Astrocyte of the spinal cord (primary cell): ENCODE data around the gene HABP4.

ENCODE experiments used
- DNase-seq: peaks from one replicate; pipeline ENCODE4 v3.0.0; 2011; ENCODE audit warnings: low read depth, low spot score
- H3K4me3 ChIP-seq: 2 replicates; pipeline ENCODE4 v1.5.1; 2011; ENCODE audit warnings: low read depth, mild to moderate bottlenecking, low read length, moderate library complexity
- in situ Hi-C: cut with HindIII; loops from 2 replicates; pipeline ENCODE4 v1.10.0; 2017; ENCODE audit warnings: low sequenced_read_pairs
- TF ChIP-seq, protein P1 (sequence below): IDR thresholded peaks from 2 replicates; pipeline ENCODE4 v1.5.1; 2012; ENCODE audit warnings: low read depth, mild to moderate bottlenecking, low read length, inconsistent platforms

HABP4 gene

DNA sequence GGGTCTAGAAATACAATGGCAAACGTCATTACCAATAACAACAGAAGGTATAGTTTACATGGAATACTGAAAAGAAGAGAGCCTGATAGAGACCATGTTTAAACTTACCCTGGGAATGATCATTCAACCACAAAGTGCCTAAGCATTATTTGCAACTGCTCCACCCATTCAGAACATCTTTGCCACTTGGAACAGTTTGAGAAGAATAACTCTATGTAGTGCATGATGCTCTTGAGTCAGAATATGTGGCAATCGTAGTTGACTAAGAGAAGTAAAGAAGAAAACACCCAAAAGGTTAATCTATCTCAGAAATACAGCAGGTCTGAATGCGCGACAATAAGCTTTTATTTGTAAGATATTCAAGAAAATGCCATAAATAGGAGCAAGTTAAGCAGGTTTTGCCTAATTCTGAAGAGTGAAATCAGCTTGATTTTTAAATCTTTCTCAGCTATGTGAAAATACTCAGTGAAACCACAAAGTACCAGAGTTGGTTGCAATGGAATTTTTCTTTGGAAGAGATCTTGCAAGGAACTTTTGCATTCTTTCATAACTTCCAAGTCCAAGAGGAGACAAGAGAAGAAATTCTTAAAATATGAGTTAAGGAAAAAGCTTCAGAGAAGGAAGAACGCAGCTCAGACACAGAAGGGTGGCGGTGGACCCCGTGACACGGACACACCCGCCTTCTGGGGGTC lies 64.3 kb downstream of the HABP4 start:
- H3K4me3 ChIP-seq, result no peak overlapping the region
- in situ Hi-C loops, result no loop called here
- TF ChIP-seq, protein P1, sequence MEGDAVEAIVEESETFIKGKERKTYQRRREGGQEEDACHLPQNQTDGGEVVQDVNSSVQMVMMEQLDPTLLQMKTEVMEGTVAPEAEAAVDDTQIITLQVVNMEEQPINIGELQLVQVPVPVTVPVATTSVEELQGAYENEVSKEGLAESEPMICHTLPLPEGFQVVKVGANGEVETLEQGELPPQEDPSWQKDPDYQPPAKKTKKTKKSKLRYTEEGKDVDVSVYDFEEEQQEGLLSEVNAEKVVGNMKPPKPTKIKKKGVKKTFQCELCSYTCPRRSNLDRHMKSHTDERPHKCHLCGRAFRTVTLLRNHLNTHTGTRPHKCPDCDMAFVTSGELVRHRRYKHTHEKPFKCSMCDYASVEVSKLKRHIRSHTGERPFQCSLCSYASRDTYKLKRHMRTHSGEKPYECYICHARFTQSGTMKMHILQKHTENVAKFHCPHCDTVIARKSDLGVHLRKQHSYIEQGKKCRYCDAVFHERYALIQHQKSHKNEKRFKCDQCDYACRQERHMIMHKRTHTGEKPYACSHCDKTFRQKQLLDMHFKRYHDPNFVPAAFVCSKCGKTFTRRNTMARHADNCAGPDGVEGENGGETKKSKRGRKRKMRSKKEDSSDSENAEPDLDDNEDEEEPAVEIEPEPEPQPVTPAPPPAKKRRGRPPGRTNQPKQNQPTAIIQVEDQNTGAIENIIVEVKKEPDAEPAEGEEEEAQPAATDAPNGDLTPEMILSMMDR, result no peak
- peak; percentile 75 for DNase-seq

DNA sequence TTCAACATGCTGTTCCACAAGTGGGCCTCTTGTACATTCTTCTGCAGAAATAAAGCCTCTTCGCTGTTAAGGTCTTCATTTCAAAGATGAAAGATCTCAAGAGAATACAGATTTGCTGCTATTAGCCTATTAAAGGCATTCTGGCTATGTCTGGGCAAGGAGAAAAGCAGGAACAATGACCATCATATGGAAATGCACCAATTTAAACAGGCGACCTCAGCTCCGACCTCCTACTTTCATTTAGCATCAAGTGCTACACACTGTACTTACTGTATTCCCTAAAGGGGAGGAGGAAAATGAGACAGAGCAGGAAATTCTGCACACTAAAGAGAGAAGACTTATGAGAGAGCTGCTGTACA lies 64.8 kb downstream of the HABP4 start:
- in situ Hi-C loops, result no loop called here
- no peak overlapping the region for H3K4me3 ChIP-seq
- DNase-seq, result peak; percentile 16
- TF ChIP-seq, protein P1, result no peak

DNA sequence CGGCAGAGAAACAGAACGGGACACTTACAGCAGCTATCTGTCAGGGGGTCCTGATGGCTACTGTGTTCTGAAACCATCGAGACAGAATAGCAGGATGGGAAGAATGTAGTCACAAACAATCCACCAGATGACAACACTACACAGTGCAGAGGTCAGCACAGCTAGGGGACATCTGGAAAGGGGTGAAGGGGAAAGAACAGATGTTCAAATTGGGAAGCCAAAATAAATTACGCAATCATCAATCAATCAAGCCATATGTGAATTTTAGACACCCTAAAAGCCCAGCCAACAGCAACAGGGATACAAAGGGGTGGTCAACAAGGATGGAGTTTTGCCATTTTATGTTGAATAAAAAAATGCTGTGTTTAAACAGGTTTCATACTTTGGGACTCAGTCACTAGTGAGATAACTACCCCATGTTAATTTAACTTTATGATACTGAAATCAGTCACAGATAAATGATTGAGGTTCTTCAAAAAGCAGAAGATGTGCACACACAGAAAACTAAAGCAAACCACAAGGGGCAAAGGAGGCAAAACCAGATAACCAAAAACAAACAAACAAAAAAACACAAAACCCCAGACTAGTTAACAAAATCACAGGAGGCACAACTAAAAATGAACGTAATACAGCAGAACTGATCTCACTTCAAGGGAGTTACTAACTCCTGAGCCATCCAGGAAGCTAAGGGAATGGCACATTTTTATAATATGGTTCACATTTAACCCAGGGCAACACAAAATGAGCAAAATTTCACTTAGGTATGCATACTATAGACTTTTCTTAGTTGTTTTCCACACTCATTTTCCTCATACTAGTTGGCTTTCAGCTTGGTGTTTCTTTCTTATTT lies 65.9 kb downstream of the HABP4 start:
- TF ChIP-seq, protein P1, result no peak
- DNase-seq, result no peak
- H3K4me3 ChIP-seq, result no peak overlapping the region
- in situ Hi-C loops, result no loop called here

DNA sequence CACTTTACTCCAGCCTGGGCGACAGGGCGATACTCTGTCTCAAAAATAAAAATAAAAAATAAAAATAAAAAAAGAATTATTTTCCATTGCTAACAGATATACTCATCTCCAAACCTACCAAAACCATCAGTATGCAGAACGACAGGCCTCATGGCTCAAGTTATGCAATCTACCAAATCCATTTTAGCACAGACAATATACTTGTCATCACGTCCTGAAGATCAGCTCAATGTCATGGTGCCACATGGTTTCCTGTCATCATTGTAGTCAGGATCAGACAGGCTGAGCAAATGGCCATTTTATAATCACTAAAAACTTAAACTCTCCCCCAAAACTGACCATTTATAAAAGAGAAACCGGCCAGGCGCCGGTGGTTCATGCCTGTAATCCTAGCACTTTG lies 69.1 kb downstream of the HABP4 start:
- no peak for DNase-seq
- no peak overlapping the region for H3K4me3 ChIP-seq
- in situ Hi-C loops, result no loop called here
- TF ChIP-seq, protein P1, result no peak

DNA sequence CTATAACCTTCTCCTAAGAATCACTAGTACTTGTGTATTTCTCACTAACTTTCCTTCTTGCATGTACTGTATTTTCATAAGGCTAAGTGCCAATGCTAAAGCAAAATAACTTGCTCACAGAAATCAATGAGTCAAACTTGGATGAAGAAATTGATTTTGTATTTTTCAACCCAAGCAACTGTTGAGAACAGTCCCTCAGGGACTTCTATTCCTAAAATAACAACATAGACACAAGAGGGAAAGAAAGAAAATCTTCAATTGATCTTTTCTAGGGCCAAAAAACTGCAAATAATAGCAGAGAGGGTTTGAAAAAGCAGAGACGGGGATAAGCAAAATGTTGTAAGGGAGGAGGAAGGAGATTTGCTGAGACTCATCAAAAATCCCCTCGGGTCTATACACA lies 69.8 kb downstream of the HABP4 start:
- TF ChIP-seq, protein P1, result no peak
- DNase-seq, result no peak
- H3K4me3 ChIP-seq, result no peak overlapping the region
- in situ Hi-C loops, result no loop called here

DNA sequence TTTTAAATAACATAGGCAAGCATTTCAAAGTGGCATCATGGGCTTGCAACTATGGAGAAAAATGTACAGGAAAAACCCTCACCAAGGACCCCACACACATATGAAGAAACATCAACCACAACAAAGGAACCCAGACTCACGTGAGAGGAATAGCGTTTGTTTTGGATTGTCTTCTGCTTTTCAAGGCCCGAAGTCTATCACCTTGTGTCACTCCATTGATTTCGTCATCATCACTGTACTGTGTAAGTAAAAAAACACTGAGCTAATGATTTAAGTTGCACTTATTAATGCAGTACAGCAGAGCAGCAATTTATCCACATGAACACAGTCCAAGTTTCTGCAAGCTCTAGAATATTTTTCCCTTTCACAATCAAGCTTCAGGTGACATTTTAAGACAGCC lies 72.4 kb downstream of the HABP4 start:
- in situ Hi-C loops, result no loop called here
- H3K4me3 ChIP-seq, result no peak overlapping the region
- DNase-seq, result no peak
- TF ChIP-seq, protein P1, result no peak
